DOHH2 (cell line): Measurements from ENCODE around the gene GAR1.

Experiments used
- H3F3A ChIP-seq: fragments of 200-600 bp; sonication (generic), shearing (Covaris generic); 2 replicates; pipeline ENCODE4 v1.6.0; 2016; ENCODE audit warnings: antibody characterized with exemption, mild to moderate bottlenecking; ENCODE audit not compliant: control insufficient read depth, insufficient read depth
- H3K27ac ChIP-seq: fragments of 200-600 bp; sonication (generic); 2 replicates; pipeline ENCODE4 v1.5.1; 2014; ENCODE audit warnings: low read depth, mild to moderate bottlenecking, low read length, moderate library complexity
- H3K27me3 ChIP-seq: fragments of 200-600 bp; sonication (generic); 2 replicates; pipeline ENCODE4 v1.6.1; 2014; ENCODE audit warnings: mild to moderate bottlenecking, low read length, mixed read lengths; ENCODE audit not compliant: control insufficient read depth
- H3K36me3 ChIP-seq: fragments of 200-600 bp; sonication (generic); 2 replicates; pipeline ENCODE4 v1.6.1; 2014; ENCODE audit warnings: mild to moderate bottlenecking, low read length, moderate library complexity, mixed read lengths; ENCODE audit not compliant: control insufficient read depth
- H3K4me1 ChIP-seq: fragments of 200-600 bp; sonication (generic); 2 replicates; pipeline ENCODE4 v1.6.1; 2014; ENCODE audit warnings: mild to moderate bottlenecking, low read length, mixed read lengths; ENCODE audit not compliant: control insufficient read depth
- H3K4me2 ChIP-seq: fragments of 200-600 bp; sonication (generic); 2 replicates; pipeline ENCODE4 v1.6.0; 2014; ENCODE audit warnings: mild to moderate bottlenecking, low read length, moderate library complexity
- H3K4me3 ChIP-seq: fragments of 200-600 bp; sonication (generic); 2 replicates; pipeline ENCODE4 v1.5.1; 2014; ENCODE audit warnings: mild to moderate bottlenecking, low read length, mixed read lengths
- H3K79me2 ChIP-seq: fragments of 200-600 bp; sonication (generic); 2 replicates; pipeline ENCODE4 v1.6.1; 2014; ENCODE audit warnings: mild to moderate bottlenecking, low read length, mixed read lengths; ENCODE audit not compliant: control insufficient read depth
- H3K9me2 ChIP-seq: fragments of 200-600 bp; sonication (generic); replicated peaks from 2 replicates; pipeline ENCODE4 v1.6.1; 2014; ENCODE audit warnings: mild to moderate bottlenecking, low read length, mixed read lengths; ENCODE audit not compliant: control insufficient read depth
- H3K9me3 ChIP-seq: fragments of 200-600 bp; sonication (generic); 2 replicates; pipeline ENCODE4 v1.6.1; 2014; ENCODE audit warnings: antibody characterized with exemption, low read length, mixed read lengths; ENCODE audit not compliant: control insufficient read depth, insufficient read depth
- H4K20me1 ChIP-seq: fragments of 200-600 bp; sonication (generic); 2 replicates; pipeline ENCODE4 v1.6.0; 2014; ENCODE audit warnings: low read depth, mild to moderate bottlenecking, antibody characterized with exemption, low read length, moderate library complexity; ENCODE audit not compliant: control insufficient read depth, insufficient read depth
- EZH2phosphoT487 ChIP-seq: fragments of 200-600 bp; sonication (generic); IDR thresholded peaks from 2 replicates; pipeline ENCODE4 v1.6.1; 2017; ENCODE audit warnings: borderline replicate concordance, mild to moderate bottlenecking, antibody characterized with exemption, low read length, moderate library complexity, mixed read lengths
- TF ChIP-seq, protein P1 (sequence below): fragments of 200-600 bp; sonication (generic); IDR thresholded peaks from one replicate; pipeline ENCODE4 v1.5.1; 2014; ENCODE audit warnings: antibody characterized with exemption, mild to moderate bottlenecking, low read depth, low read length; ENCODE audit not compliant: poor library complexity, severe bottlenecking

GAR1 gene

DNA sequence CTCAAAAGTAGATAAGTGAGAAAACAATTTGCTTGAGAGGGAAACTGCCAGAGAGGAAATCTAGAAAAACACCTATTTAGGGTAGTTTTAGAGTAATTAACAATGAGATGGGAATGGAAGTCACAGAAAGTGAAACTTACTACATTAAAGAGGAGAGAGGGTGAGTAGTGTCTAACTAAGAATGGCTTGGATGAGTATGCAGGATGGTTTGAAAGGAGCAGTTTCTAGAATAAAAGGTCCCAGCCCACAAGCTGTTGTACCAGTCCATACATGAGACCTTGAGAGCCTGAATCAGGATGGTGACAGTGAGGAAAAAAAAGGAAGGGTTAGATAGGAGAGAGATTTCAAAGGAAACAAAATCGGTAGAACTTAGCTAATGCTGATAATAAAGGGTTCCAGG lies 1.3 kb downstream of the GAR1 start:
- no peaks in the 10 kb centered on the region for H3K9me3 ChIP-seq
- TF ChIP-seq, protein P1, sequence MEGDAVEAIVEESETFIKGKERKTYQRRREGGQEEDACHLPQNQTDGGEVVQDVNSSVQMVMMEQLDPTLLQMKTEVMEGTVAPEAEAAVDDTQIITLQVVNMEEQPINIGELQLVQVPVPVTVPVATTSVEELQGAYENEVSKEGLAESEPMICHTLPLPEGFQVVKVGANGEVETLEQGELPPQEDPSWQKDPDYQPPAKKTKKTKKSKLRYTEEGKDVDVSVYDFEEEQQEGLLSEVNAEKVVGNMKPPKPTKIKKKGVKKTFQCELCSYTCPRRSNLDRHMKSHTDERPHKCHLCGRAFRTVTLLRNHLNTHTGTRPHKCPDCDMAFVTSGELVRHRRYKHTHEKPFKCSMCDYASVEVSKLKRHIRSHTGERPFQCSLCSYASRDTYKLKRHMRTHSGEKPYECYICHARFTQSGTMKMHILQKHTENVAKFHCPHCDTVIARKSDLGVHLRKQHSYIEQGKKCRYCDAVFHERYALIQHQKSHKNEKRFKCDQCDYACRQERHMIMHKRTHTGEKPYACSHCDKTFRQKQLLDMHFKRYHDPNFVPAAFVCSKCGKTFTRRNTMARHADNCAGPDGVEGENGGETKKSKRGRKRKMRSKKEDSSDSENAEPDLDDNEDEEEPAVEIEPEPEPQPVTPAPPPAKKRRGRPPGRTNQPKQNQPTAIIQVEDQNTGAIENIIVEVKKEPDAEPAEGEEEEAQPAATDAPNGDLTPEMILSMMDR = no peak
- TF ChIP-seq EZH2phosphoT487 = no peak
- peak overlapping the region; percentile 82 for H3K4me3 ChIP-seq
- H4K20me1 ChIP-seq = no peaks in the 10 kb centered on the region
- H3K4me2 ChIP-seq = peak overlapping the region; percentile 82
- peaks cover 52% of the 10 kb centered on the region for H3K36me3 ChIP-seq
- peaks cover 22% of the 10 kb centered on the region for H3K4me1 ChIP-seq
- H3K79me2 ChIP-seq = peaks cover 58% of the 10 kb centered on the region
- H3K27ac ChIP-seq = no peak overlapping the region
- no peaks in the 10 kb centered on the region for H3K9me2 ChIP-seq
- no peaks in the 10 kb centered on the region for H3F3A ChIP-seq
- H3K27me3 ChIP-seq = no peaks in the 10 kb centered on the region

DNA sequence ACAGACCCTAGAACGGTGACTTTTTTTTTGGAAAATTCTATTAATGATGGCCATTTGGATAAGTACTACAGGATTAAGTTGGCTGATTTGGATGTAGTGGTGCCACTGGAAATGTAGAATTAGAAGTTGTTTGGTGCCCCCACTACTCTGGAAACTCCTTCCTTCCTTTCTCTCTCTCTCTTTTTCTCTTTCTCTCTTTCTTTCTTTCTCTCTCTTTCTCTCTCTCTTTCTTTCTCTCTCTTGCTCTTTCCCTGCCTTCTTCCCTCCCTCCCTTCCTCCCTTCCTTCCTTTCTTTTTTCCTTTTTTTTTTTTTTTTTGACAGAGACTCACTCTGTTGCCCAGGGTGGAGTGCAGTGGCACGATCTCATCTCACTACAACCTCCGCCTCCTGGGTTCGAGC lies 2.7 kb downstream of the GAR1 start:
- H3K36me3 ChIP-seq = peaks cover 65% of the 10 kb centered on the region
- H3F3A ChIP-seq = 0 out of 2 replicates have a peak, but pooled peaks cover 1% of the 10 kb centered on the region
- H3K9me3 ChIP-seq = no peaks in the 10 kb centered on the region
- 0 out of 2 replicates have a peak overlapping the region, but pooled peaks have one; percentile 82 for H3K4me2 ChIP-seq
- TF ChIP-seq, protein P1 = no peak
- TF ChIP-seq EZH2phosphoT487 = no peak
- no peaks in the 10 kb centered on the region for H3K27me3 ChIP-seq
- H4K20me1 ChIP-seq = no peaks in the 10 kb centered on the region
- no peak overlapping the region for H3K27ac ChIP-seq
- peaks cover 58% of the 10 kb centered on the region for H3K79me2 ChIP-seq
- peaks cover 22% of the 10 kb centered on the region for H3K4me1 ChIP-seq
- H3K4me3 ChIP-seq = no peak overlapping the region
- H3K9me2 ChIP-seq = no peaks in the 10 kb centered on the region

DNA sequence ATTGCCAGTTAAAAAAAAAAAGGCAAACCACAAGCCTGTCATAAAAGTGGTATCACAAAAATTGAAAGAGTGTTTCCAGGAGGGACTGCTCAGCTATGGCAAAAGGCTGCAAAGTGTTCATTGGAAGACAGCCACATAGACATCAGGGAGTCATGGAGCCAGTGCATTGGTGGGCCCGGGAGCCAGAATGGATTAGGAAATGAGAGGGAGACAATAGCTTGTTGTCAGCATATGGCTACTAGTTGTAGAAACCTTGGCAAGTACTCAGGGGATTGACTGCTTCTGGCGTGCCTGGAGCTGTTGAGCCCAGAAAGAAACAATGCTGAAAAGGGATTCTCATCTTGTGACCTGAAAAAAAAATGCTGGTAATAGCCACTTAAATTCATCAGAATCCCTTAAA lies 5.0 kb downstream of the GAR1 start:
- Histone ChIP-seq H3K36me3 (peaks cover 86% of the 10 kb centered on the region), H3K79me2 (peaks cover 56% of the 10 kb centered on the region), H3K27me3 (no peaks in the 10 kb centered on the region), H3K4me1 (peaks cover 16% of the 10 kb centered on the region), H3K4me3 (no peak overlapping the region), H3K4me2 (no peak overlapping the region), H4K20me1 (no peaks in the 10 kb centered on the region), H3K9me3 (no peaks in the 10 kb centered on the region), H3K27ac (no peak overlapping the region), H3F3A (peaks cover 7% of the 10 kb centered on the region; the same call in 1 of the 2 replicates), H3K9me2 (no peaks in the 10 kb centered on the region)
- TF ChIP-seq EZH2phosphoT487 = no peak
- TF ChIP-seq, protein P1 = no peak
